ENCODE results near the gene PLEKHA8. TPM values are rescaled to one million over a fixed set of nuclear protein-coding genes. Genes with fewer than 3 reads are reported as not detected.

Gene PLEKHA8
- total and polyA plus RNA-seq, 2 of the 8 experiments (the other 6 are each of a cell fraction or from before 2014, with no cell fraction given), result 10.7 to 44.0 TPM

DNA sequence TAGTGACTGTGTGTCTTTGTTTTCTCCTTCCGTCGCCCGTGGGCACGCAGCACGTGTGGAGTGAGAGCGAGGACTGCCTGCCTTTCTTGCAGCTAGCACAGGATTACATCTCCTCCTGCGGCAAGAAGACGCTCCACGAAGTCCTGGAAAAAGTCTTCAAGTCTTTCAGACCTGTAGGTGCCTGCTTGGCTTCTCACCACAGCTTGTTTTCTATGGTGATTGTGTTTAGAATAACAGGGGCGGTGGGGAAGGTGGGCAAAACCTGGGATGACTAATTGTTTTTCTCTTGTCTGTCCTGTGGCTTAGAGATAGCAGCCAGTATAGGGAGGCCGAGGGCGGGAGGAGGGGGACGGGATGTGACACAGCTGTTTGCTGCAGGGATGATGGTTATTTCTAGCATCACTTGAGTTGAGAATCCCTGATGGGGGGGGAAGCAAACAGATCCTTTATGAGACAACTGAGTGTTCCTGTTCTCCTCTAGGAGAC is 118.0 kb downstream of the PLEKHA8 start:
- Histone ChIP-seq H3K79me2 (ENCODE audit: control insufficient read depth in 1 of 2, insufficient read depth in 2 of 2, low read length in 2 of 2) (no peaks in the 10 kb centered on the region), H3K23ac (ENCODE audit: insufficient read length) (no peak overlapping the region), H3K4me3 (ENCODE audit: extremely low read depth in 1 of 4, insufficient read depth in 2 of 4, low read depth in 3 of 4, low read length in 4 of 4) (no peak overlapping the region), H4K8ac (ENCODE audit: extremely low read depth, insufficient read depth, low read length) (no peak overlapping the region), H2BK20ac (ENCODE audit: low read length) (no peak overlapping the region), H3K56ac (replicated peaks; ENCODE audit: insufficient read length, low read depth, low read length) (no peak overlapping the region), H3K36me3 (ENCODE audit: control insufficient read depth in 2 of 4, insufficient read depth in 4 of 4, low read length in 3 of 4) (no peaks in the 10 kb centered on the region), H2AK5ac (ENCODE audit: low read depth, low read length) (no peak overlapping the region; the same call in 1 of the 2 replicates), H2BK15ac (ENCODE audit: low read length) (no peak overlapping the region), H3K23me2 (ENCODE audit: low read depth, low read length) (no peaks in the 10 kb centered on the region), H3K4ac (replicated peaks; ENCODE audit: insufficient read length, low read depth, low read length) (no peak overlapping the region), H2AFZ (ENCODE audit: low read length) (no peak overlapping the region), H3K79me1 (ENCODE audit: low read depth, low read length) (no peaks in the 10 kb centered on the region), H2BK5ac (ENCODE audit: low read depth, low read length) (no peak overlapping the region; the same call in 1 of the 2 replicates), H3K4me2 (ENCODE audit: insufficient read depth in 1 of 2, low read depth in 2 of 2, low read length in 2 of 2) (no peak overlapping the region), H3K9me3 (ENCODE audit: insufficient read depth in 2 of 2, low read depth in 1 of 2, low read length in 1 of 2) (no peaks in the 10 kb centered on the region), H3K9ac (replicated peaks in 1 of 4; ENCODE audit: extremely low read depth in 1 of 4, low read depth in 3 of 4, low read length in 3 of 4) (no peak overlapping the region), H3K18ac (ENCODE audit: extremely low read depth, low read length) (no peak overlapping the region), H4K5ac (ENCODE audit: insufficient read length, low read depth, low read length) (no peak overlapping the region), H3K4me1 (replicated peaks in 1 of 4; ENCODE audit: control insufficient read depth in 3 of 4, insufficient read depth in 4 of 4, low read length in 3 of 4) (peaks cover 0 to 3% (median 1%) of the 10 kb centered on the region in 4 experiments; a peak in 3 of 7 replicates), H4K91ac (replicated peaks; ENCODE audit: insufficient read length, low read length) (no peak overlapping the region), H2BK12ac (ENCODE audit: low read depth, low read length) (no peak overlapping the region), H3K27me3 (replicated peaks in 1 of 4; ENCODE audit: control insufficient read depth in 3 of 4, extremely low read depth in 1 of 4, insufficient read depth in 3 of 4, low read length in 3 of 4) (no peaks in the 10 kb centered on the region; a peak in 1 of 7 replicates), H3K27ac (ENCODE audit: low read depth, low read length) (no peak overlapping the region), H2BK120ac (replicated peaks; ENCODE audit: low read depth, low read length) (no peak overlapping the region), H4K20me1 (replicated peaks in 1 of 2; ENCODE audit: control insufficient read depth in 1 of 2, insufficient read depth in 2 of 2, low read length in 2 of 2) (no peaks in the 10 kb centered on the region), H3K14ac (ENCODE audit: insufficient read length) (no peak overlapping the region)
- no peak for DNase-seq (ENCODE audit: low read depth in 1 of 2, low spot score in 2 of 2)
- WGBS, 2 experiments (ENCODE audit: extremely low coverage in 1 of 2, insufficient coverage in 1 of 2, insufficient read length in 1 of 2, insufficient replicate concordance in 2 of 2, low coverage in 1 of 2, low lambda C conversion rate in 2 of 2, missing lambda C conversion rate in 1 of 2), result 91% methylated on average over 13 of the region's 13 CpGs; no CpG with 5 or more reads in 1 of the 2 experiments
- ChIA-PET POLR2A (ENCODE audit: partially characterized antibody) (interaction anchor here (1.2 kb wide), 1 partner anchor 11 kb away, joined by 4 read pairs; no protein-coding TSS in a partner anchor), CTCF (ENCODE audit: partially characterized antibody) (interaction anchor here (0.6 to 1.8 kb wide), 7 partner anchors 9 to 388 kb away, joined by 3 to 5 read pairs (median 3); partner anchors contain the start of gene MTURN)
- FAIRE-seq, result no peak
- TF ChIP-seq CTBP2 (IDR thresholded peaks at IDR 0.05; ENCODE audit: borderline replicate concordance, insufficient read depth, insufficient read length, low read length), result no peak
- no peak for TF ChIP-seq NRF1 (IDR thresholded peaks at IDR 0.05; ENCODE audit: low read depth, low read length)
- TF ChIP-seq RXRA (IDR thresholded peaks at IDR 0.05; ENCODE audit: insufficient read depth, low read depth, low read length), result no peak
- TF ChIP-seq SRF (IDR thresholded peaks at IDR 0.05; ENCODE audit: low read depth, low read length), result no peak
